WTC11 (cell line): Measurements from ENCODE around the gene NEK5. TPM values are rescaled to one million over a fixed set of nuclear protein-coding genes. Genes with fewer than 3 reads are reported as not detected.

Experiments
- AR ChIP-seq: fragments of 250-450 bp; sonication (Bioruptor Pico); IDR thresholded peaks from 2 replicates; pipeline ENCODE4 v1.9.0; 2021; ENCODE audit warnings: mild to moderate bottlenecking
- ATF2 ChIP-seq: sonication (generic); formaldehyde crosslinking; IDR thresholded peaks from 2 replicates; pipeline ENCODE4 v1.8.1; 2022; ENCODE audit warnings: low read depth, missing genetic modification reagents, borderline replicate concordance
- CREM ChIP-seq: sonication (generic); formaldehyde crosslinking; IDR thresholded peaks from 2 replicates; pipeline ENCODE4 v1.8.1; 2022; ENCODE audit warnings: mild to moderate bottlenecking, missing genetic modification reagents, moderate library complexity
- E2F4 ChIP-seq: sonication (generic); formaldehyde crosslinking; IDR thresholded peaks from 2 replicates; pipeline ENCODE4 v1.8.1; 2022; ENCODE audit warnings: low read depth, mild to moderate bottlenecking, moderate library complexity, missing genetic modification reagents, borderline replicate concordance
- ELF4 ChIP-seq: sonication (generic); formaldehyde crosslinking; IDR thresholded peaks from 2 replicates; pipeline ENCODE4 v1.8.1; 2022; ENCODE audit warnings: low read depth, mild to moderate bottlenecking, moderate library complexity, missing genetic modification reagents
- GTF2I ChIP-seq: fragments of 250-450 bp; sonication (Bioruptor Pico); conservative IDR thresholded peaks from 2 replicates; pipeline ENCODE4 v1.4.0; 2021; ENCODE audit warnings: mild to moderate bottlenecking
- IRF2 ChIP-seq: sonication (generic); formaldehyde crosslinking; IDR thresholded peaks from 2 replicates; pipeline ENCODE4 v1.8.0; 2022; ENCODE audit warnings: low read depth, missing genetic modification reagents, borderline replicate concordance
- JUN ChIP-seq: sonication (generic); formaldehyde crosslinking; IDR thresholded peaks from 2 replicates; pipeline ENCODE4 v1.8.0; 2023; ENCODE audit warnings: mild to moderate bottlenecking, missing genetic modification reagents
- NFATC4 ChIP-seq: fragments of 250-450 bp; sonication (Bioruptor Pico); IDR thresholded peaks from 2 replicates; pipeline ENCODE4 v1.9.0; 2021; ENCODE audit warnings: mild to moderate bottlenecking
- NFE2L1 ChIP-seq: sonication (generic); formaldehyde crosslinking; IDR thresholded peaks from 2 replicates; pipeline ENCODE4 v1.8.1; 2023; ENCODE audit warnings: missing genetic modification reagents
- NFYB ChIP-seq: sonication (generic); formaldehyde crosslinking; conservative IDR thresholded peaks from 2 replicates; pipeline ENCODE4 v1.8.0; 2022; ENCODE audit warnings: low read depth, missing genetic modification reagents
- RELA ChIP-seq: sonication (generic); formaldehyde crosslinking; IDR thresholded peaks from 2 replicates; pipeline ENCODE4 v1.8.1; 2022; ENCODE audit warnings: missing genetic modification reagents, mild to moderate bottlenecking, borderline replicate concordance
- RORB ChIP-seq: fragments of 250-450 bp; sonication (Bioruptor Pico); IDR thresholded peaks from 2 replicates; pipeline ENCODE4 v1.9.0; 2021; ENCODE audit warnings: mild to moderate bottlenecking
- SMAD3 ChIP-seq: sonication (generic); formaldehyde crosslinking; IDR thresholded peaks from 2 replicates; pipeline ENCODE4 v1.8.0; 2022; ENCODE audit warnings: missing genetic modification reagents, mild to moderate bottlenecking, borderline replicate concordance
- SMAD4 ChIP-seq: sonication (generic); formaldehyde crosslinking; IDR thresholded peaks from 2 replicates; pipeline ENCODE4 v1.8.0; 2022; ENCODE audit warnings: mild to moderate bottlenecking, missing genetic modification reagents
- SOX15 ChIP-seq: fragments of 250-450 bp; sonication (Bioruptor Pico); IDR thresholded peaks from 2 replicates; pipeline ENCODE4 v1.9.0; 2021; ENCODE audit warnings: mild to moderate bottlenecking
- TCF7 ChIP-seq: sonication (generic); formaldehyde crosslinking; IDR thresholded peaks from 2 replicates; pipeline ENCODE4 v1.8.0; 2022; ENCODE audit warnings: mild to moderate bottlenecking, low read depth, missing genetic modification reagents, moderate library complexity
- USF2 ChIP-seq: sonication (generic); formaldehyde crosslinking; IDR thresholded peaks from 2 replicates; pipeline ENCODE4 v1.8.1; 2023; ENCODE audit warnings: mild to moderate bottlenecking, missing genetic modification reagents, moderate library complexity
- ZBTB21 ChIP-seq: sonication (generic); formaldehyde crosslinking; IDR thresholded peaks from 2 replicates; pipeline ENCODE4 v1.8.1; 2023; ENCODE audit warnings: mild to moderate bottlenecking, missing genetic modification reagents, borderline replicate concordance
- ZBTB43 ChIP-seq: sonication (generic); formaldehyde crosslinking; IDR thresholded peaks from 2 replicates; pipeline ENCODE4 v1.8.1; 2023; ENCODE audit warnings: mild to moderate bottlenecking, missing genetic modification reagents
- ZNF138 ChIP-seq: sonication (generic); formaldehyde crosslinking; conservative IDR thresholded peaks from 2 replicates; pipeline ENCODE4 v1.8.1; 2022; ENCODE audit warnings: mild to moderate bottlenecking, moderate library complexity, missing genetic modification reagents
- ZNF219 ChIP-seq: sonication (generic); formaldehyde crosslinking; IDR thresholded peaks from 2 replicates; pipeline ENCODE4 v1.8.0; 2023; ENCODE audit warnings: missing genetic modification reagents, mild to moderate bottlenecking, borderline replicate concordance
- ZNF281 ChIP-seq: sonication (generic); formaldehyde crosslinking; IDR thresholded peaks from 2 replicates; pipeline ENCODE4 v1.8.0; 2023; ENCODE audit warnings: mild to moderate bottlenecking, missing genetic modification reagents
- ZNF512 ChIP-seq: sonication (generic); formaldehyde crosslinking; IDR thresholded peaks from 2 replicates; pipeline ENCODE4 v1.8.1; 2022; ENCODE audit warnings: missing genetic modification reagents, borderline replicate concordance
- ZSCAN18 ChIP-seq: fragments of 250-450 bp; sonication (Bioruptor Pico); IDR thresholded peaks from 2 replicates; pipeline ENCODE4 v2.1.2; 2022; ENCODE audit warnings: mild to moderate bottlenecking, moderate library complexity
- total RNA-seq: library from RNA; stranded (reverse); gene quantifications from 3 replicates; pipeline ENCODE4 v1.2.3, GENCODE V29; 2021

Gene NEK5
- total RNA-seq, 1 experiment from 2014 or later, result 0.55 TPM

GRCh38 chr13:52011632-52012511, 117.0 kb downstream of the NEK5 start, which contains the start of gene ALG11 (continued):
- TF ChIP-seq ZNF512 (CRISPR knock-in tag), result no peak
- peak; percentile 61; the same call in 1 of the 2 replicates for TF ChIP-seq ZNF138 (CRISPR knock-in tag)
- TF ChIP-seq TCF7 (CRISPR knock-in tag), result no peak
- no peak for TF ChIP-seq ATF2
- TF ChIP-seq ZNF219 (CRISPR knock-in tag), result no peak
- no peak for TF ChIP-seq RORB (CRISPR knock-in tag)
- TF ChIP-seq SMAD3 (CRISPR knock-in tag), result no peak
- TF ChIP-seq NFATC4, result no peak
- no peak for TF ChIP-seq SOX15
- TF ChIP-seq NFYB, result peak; percentile 85
- 0 out of 2 replicates have a peak, but pooled peaks have one; percentile 62 for TF ChIP-seq CREM (CRISPR knock-in tag)
- peak; percentile 49; the same call in 1 of the 2 replicates for TF ChIP-seq ZBTB21 (CRISPR knock-in tag)
- TF ChIP-seq RELA, result no peak
- TF ChIP-seq E2F4 (CRISPR knock-in tag), result no peak
- TF ChIP-seq JUN (CRISPR knock-in tag), result no peak
- TF ChIP-seq AR (CRISPR knock-in tag), result no peak
- TF ChIP-seq ZSCAN18 (CRISPR knock-in tag), result no peak
- no peak for TF ChIP-seq IRF2 (CRISPR knock-in tag)
- no peak for TF ChIP-seq ELF4 (CRISPR knock-in tag)
- TF ChIP-seq GTF2I, result no peak
- no peak for TF ChIP-seq NFE2L1 (CRISPR knock-in tag)
- no peak for TF ChIP-seq ZBTB43 (CRISPR knock-in tag)
- TF ChIP-seq SMAD4 (CRISPR knock-in tag), result no peak
- no peak; the same call in 1 of the 2 replicates for TF ChIP-seq ZNF281 (CRISPR knock-in tag)
- TF ChIP-seq USF2 (CRISPR knock-in tag), result no peak
